Stimulated activated CD4-positive, alpha-beta T cell treated with anti-CD3 and anti-CD28 coated beads, Interleukin-1b, Interleukin-23, amount 100 ng/mL, for 48 hours (primary cell): ENCODE data around the gene HIC1.

Source experiments
- DNase-seq: peaks from one replicate; pipeline ENCODE4 v3.0.0-alpha.2; 2020

Gene HIC1

GRCh38 chr17:2061441-2061958 lies 6.6 kb downstream of the HIC1 start:
- no peak for DNase-seq

GRCh38 chr17:2062571-2063183 lies 7.8 kb downstream of the HIC1 start:
- DNase-seq, result no peak

GRCh38 chr17:2063261-2064146 lies 8.6 kb downstream of the HIC1 start:
- no peak for DNase-seq

- DNase-seq, result no peak
Observed at GRCh38 chr17:2064147-2064489, 9.2 kb downstream of the HIC1 start.

- no peak for DNase-seq
Observed at GRCh38 chr17:2064520-2064971, 9.6 kb downstream of the HIC1 start.

GRCh38 chr17:2064980-2065785 lies 10.3 kb downstream of the HIC1 start:
- DNase-seq, result peak; percentile 80

GRCh38 chr17:2065949-2066400 lies 11.1 kb downstream of the HIC1 start:
- DNase-seq, result no peak

- DNase-seq, result no peak
Observed at GRCh38 chr17:2067048-2067561, 12.2 kb downstream of the HIC1 start.

- DNase-seq, result no peak
Observed at GRCh38 chr17:2067608-2068024, 12.7 kb downstream of the HIC1 start.

GRCh38 chr17:2068031-2068518 lies 13.2 kb downstream of the HIC1 start:
- no peak for DNase-seq

GRCh38 chr17:2068519-2069051 lies 13.7 kb downstream of the HIC1 start:
- peak; percentile 66 for DNase-seq

GRCh38 chr17:2070241-2071023 lies 15.5 kb downstream of the HIC1 start:
- DNase-seq, result peak; percentile 88

GRCh38 chr17:2071024-2071385 lies 16.1 kb downstream of the HIC1 start:
- no peak for DNase-seq

GRCh38 chr17:2071455-2072281 lies 16.8 kb downstream of the HIC1 start:
- DNase-seq, result no peak

- no peak for DNase-seq
Observed at GRCh38 chr17:2074919-2075318, 20.0 kb downstream of the HIC1 start.

GRCh38 chr17:2075336-2076086 lies 20.6 kb downstream of the HIC1 start:
- DNase-seq, result no peak

GRCh38 chr17:2076087-2076984 lies 21.4 kb downstream of the HIC1 start:
- DNase-seq, result no peak

GRCh38 chr17:2077040-2077439 lies 22.1 kb downstream of the HIC1 start:
- DNase-seq, result no peak

GRCh38 chr17:2081564-2081963 lies 26.7 kb downstream of the HIC1 start:
- no peak for DNase-seq
